Lung microvascular endothelial cell (primary cell): ENCODE results near the gene CLCN4. TPM values are rescaled to one million over a fixed set of nuclear protein-coding genes. Genes with fewer than 3 reads are reported as not detected.

Source experiments
- DNase-seq, 2 donors: peaks; one replicate each; pipeline versions ENCODE4 v3.0.0 to v3.0.0-alpha.2; 2010; ENCODE audit warnings: low read depth in 2 of 2
- total RNA-seq: library from RNA; depleted of rRNA; stranded (reverse); fragments of >200 nt; gene quantifications from 2 replicates; pipeline ENCODE4 v1.2.1, GENCODE V29; 2014

The CLCN4 gene
- total RNA-seq, 1 donor from 2014 or later = 6.9 TPM

DNA sequence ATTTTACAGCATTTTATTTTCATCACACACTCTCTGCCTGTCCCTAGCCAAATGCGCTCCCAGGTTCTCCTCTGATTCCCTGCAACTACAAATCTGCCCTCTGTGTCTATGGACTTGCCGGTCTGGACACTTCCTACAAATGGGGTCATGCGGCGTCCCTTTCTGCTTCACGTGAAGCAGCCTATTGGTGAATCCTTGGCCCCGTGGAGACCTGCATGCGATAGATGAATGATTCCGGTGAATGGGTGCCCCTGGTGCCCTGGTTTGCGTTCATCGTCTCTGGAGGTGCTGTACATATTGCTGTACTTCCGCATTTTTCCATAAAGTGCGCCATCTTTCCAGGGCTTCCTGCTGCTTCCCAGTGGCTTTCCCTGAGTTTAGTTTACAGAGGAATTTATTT, 27.5 kb upstream of the CLCN4 start:
- DNase-seq = no peak

DNA sequence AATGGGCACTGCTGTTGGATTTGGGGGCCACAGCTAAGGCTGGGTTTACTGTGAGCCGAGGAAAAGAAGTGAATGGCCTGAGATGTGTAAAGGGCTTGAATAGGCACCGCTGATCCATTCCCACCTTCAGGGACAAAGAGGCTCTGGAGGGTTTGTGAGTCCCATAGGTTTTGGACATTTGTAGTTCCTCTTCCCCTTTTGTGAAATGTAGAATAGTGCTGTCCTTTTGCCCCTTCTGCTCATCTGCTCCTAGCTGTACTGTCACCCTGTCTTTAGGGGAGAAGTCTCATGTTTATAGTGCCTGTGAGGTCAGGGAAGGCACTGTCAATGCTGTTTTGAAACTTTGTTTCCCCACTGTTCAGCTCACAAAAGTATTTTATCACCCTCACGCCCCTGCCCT, 26.4 kb upstream of the CLCN4 start:
- no peak for DNase-seq

DNA sequence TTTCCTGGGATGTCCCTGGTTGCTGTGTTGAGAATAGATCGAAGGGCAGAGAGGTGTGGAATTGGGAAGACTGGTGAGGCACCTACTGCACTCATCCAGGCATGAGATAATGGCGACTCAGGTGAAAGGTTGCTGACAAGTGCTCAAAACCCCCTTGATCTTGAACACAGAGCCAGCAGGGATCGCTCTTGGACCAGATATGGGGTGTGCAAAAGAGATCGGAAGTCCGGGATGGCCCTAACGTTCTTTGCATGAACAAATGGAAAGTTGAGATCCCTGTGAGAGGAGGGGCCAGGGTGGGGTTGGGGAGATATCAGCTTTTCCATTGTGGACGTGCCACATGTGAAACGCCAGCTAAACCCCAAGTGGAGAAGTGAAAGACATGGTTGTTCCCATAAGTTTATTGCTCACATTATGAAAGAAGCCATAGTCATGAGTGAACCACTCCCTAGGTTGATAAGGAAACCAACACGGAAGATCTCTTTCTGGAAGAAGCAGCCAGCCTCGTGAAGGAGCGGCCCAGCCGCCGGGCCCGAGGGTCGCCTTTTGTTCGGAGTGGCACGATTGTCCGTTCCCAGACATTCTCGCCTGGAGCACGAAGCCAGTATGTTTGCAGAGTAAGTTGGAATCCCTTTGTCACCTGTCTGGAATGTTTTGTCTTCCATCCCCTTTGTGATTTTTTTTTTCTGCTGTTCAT, 22.6 kb upstream of the CLCN4 start:
- no peak for DNase-seq

DNA sequence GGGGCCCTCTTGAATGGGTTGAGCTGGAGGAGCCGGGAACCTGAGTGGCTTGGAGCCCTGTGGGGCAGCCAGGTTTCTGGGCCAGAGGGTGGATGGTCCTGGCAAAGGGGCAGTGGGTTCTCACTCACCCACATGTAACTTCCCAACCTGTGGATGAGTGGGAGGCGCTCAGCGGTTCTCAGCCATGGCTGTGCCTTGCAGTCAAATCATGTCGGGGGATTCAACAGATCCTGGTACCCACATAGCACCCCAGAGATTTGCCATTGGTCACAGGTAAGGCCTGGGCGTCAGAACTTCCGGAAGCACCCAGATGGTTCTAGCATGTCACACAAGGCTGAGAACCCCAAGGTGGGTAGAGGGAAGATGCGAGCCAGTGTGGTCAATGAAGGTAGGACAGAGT, 21.9 kb upstream of the CLCN4 start:
- DNase-seq = no peak

DNA sequence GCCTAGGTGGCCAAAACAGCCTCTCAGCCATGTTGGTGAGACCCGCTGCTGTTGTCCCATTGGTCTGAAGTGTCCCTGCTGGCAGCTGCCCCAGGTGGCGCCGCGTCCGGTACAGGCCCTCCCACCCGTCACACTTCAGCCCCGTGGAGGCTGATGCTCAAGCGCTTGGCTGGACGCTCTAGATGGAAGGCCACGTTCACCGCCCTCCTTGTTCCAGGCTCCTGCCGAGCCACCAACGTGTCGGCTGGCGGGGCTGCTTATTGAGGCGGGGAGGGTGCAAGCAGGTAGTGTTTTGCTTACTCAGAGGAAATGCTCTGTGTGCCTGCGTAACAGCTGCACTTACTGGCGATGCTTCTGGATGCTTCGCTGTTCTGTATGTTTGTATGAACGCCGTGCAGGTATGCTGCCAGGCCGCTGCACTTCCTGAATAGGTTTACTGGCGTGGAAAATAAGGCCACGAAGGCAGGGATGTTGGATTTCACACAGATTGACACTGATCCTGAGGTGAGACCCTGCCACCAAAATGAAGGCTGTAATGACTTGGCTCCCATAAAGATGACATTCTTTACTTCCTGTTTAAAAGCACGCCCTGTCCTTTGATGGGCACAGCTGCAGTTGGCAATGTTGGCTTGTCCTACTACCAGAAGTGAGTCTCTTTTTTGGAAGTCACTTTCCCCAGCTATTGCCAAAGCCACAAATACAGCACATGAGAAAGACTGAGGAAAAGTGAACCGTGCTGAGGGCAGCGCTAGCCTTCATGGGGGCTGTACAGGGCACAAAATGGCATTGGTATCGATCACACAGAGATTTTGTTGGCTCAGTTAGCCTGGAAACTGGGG, 21.0 kb upstream of the CLCN4 start:
- DNase-seq = no peak

DNA sequence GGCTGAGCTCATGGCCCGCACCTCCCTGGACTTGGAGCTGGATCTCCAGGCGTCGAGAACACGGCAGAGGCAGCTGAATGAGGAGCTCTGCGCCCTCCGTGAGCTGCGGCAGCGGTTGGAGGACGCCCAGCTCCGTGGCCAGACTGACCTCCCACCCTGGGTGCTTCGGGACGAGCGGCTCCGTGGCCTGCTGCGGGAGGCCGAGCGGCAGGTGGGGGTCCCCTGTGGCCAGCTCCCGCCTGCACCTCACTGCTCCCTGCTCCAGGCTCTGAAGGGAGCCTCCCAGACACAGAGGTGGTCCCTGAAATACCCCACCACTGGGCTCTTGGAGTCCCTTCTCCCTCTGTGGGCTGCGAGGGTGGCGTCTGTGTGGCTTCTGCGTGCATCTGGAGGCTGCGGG, 18.0 kb upstream of the CLCN4 start:
- no peak for DNase-seq

DNA sequence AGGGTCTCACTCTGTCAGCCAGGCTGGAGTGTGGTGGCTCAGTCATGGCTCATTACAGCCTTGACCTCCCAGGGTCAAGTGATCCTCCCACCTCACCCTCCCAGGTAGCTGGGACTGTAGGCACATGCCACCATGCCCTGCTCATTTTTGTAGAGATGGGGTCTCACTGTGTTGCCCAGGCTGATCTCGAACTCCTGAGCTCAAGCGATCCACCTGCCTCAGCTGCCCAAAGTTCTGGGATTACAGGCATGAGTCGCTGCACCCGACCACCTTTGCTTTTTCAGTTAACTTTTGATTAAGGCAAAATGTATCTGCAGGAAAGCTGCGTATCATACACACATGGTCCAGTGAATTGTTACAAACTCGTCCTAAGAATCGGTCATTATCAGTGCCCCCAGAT, 16.5 kb upstream of the CLCN4 start:
- DNase-seq = no peak

DNA sequence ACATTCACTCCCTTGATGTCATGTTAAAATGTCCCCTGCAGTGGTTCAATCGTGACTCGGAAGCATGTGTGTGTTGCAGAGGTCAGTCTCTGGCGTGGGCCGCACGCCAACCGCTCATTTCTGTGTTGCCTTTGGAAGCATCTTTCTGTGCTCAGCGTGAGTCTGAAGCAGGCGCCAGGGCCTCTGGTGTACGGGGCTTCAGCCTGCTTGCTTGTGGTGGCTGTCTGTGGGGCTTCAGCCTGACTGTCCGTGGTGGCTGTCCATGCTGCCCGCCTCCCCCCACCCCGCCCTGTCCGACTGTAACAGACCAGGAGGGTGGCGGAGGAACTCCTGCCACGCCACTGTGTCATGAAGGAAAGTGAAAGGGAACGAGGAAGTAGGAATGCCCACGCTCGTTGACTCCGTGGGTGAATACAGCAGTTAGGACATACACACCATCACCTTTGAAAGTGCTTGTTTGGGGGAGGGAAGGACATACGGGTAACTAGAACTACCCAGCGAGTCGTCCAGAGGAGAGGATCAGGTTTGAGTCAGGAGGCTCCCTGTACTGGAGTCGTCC, 14.7 kb upstream of the CLCN4 start:
- no peak for DNase-seq

DNA sequence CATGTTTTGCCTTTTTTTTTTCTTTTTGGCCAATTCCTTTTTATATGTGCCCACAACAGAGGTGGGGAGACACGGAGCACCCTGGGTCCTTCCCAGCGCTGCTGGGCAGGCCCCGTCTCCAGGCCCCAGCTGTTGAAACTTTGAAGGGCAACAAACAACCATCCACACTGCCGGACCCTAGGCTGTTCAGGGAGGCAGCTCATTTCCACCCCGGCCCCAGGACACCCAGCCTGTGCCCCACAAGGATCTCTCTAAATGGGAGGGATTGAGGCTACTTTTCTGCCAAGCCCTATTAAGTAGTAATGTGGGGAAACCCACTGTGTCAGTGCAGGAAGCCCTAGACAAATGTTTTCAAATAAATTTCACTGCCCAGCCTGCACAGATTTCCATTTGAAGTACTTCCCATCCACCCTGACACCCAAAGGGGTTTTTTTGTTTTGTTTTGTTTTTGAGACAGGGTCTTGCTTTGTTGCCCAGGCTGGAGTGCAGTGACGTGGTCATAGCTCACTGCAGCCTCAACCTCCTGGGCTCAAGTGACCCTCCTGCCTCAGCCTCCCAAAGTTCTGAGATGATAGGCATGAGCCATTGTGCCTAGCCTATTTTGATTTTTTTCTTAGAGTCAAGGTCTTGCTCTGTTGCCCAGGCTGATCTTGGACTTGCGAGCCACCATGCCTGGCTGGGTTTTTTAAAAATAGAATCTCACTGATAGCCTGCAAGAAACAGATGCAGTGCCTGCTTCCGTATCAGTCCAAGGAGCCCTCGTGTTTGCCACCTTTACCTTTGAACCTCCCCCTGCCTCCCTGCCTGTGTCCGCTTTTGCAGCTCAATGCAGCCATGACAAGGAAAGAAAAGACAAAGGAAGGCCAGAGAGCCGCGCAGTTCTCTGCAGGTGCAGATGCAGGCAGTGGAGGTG, 13.4 kb upstream of the CLCN4 start:
- no peak for DNase-seq

DNA sequence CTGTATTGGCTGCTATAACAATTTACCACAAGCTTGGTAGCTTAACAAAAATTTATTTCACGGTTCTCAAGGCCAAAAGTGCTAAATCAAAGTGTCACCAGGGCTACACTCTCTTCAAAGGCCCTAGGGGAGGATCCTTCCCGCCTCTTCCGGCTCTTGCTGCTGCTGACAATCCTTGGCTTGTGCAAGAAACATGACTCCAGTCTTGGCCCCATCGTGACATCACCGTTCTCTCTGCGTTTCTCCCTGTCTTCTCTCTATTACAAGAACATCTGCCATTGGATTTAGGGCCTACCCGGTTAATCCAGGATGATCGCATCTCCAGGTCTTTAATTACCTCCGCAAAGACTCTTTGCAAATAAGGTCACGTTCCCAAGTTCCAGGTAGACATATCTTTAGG, 10.4 kb upstream of the CLCN4 start:
- DNase-seq = no peak

DNA sequence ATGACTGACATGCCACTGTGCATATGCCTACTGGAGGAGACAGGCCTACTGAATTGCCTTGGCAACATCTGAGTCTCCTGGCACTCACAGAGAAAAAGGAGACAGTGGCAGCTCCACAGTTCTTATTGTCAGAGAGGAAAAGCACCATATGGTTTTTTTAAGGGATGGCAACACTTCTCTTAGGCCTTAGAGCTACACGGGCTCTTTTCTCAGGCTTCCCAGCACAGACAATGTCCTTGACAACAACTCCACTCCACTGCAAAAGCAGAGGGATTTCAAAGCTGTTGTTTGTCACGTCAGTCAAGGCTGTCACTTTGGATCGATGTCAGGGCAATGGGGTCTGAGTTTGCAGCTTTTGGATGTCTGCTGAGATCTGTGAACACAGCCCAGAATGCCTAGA, 4.7 kb upstream of the CLCN4 start:
- DNase-seq = no peak

DNA sequence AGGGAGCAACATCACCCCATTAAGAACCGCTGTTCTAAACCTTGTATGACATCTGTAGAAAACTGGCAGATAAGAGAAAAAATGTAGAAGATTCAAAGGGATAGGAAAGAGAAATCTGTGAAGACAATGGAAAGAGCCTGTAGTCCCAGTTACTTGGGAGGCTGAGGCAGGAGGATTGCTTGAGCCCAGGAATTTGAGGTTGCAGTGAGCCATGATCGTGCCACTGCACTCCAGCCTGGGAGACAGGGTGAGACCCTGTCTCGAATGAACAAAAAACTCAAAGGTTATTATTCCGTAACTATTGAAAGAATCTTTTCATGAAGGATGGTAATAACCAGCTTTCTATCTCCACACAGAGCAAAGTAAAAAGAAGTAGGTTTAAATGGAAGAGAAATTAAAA, 1.6 kb upstream of the CLCN4 start:
- DNase-seq = no peak

DNA sequence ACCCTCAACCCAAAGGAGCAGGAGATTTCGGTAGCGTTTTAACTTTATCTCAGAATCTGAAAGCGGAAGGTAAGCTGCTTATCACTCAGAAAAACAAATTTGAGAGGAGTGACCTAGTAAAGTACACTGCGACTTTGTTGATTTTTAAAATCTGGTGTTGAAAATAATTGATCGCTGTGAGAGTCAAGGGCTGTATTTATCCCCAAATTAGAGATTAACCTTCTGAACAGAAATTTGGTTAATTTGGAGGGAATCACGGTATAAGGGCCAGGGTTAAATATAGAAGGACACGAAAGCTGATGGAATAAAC, 212 bp downstream of the CLCN4 start:
- DNase-seq = no peak

DNA sequence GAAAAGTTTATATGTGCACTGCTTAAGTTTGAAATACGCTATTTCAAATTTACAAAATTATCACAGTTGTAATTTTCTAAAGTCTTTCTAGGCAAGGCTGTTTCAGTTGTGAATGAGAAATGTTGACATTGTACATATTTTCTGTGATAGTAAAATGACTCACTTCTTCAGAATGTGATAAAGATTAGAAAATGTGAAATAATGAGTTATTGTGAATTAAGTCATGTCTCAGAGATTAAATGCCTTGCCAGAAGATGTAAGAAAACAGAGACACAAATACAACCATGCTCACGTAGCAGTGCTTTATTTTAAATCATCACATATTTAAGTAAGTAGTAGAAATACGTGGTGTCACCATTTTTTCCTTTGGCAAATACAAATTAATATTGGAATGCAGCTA, 768 bp downstream of the CLCN4 start:
- DNase-seq = peak in 1 of 2 donors; percentile 26

DNA sequence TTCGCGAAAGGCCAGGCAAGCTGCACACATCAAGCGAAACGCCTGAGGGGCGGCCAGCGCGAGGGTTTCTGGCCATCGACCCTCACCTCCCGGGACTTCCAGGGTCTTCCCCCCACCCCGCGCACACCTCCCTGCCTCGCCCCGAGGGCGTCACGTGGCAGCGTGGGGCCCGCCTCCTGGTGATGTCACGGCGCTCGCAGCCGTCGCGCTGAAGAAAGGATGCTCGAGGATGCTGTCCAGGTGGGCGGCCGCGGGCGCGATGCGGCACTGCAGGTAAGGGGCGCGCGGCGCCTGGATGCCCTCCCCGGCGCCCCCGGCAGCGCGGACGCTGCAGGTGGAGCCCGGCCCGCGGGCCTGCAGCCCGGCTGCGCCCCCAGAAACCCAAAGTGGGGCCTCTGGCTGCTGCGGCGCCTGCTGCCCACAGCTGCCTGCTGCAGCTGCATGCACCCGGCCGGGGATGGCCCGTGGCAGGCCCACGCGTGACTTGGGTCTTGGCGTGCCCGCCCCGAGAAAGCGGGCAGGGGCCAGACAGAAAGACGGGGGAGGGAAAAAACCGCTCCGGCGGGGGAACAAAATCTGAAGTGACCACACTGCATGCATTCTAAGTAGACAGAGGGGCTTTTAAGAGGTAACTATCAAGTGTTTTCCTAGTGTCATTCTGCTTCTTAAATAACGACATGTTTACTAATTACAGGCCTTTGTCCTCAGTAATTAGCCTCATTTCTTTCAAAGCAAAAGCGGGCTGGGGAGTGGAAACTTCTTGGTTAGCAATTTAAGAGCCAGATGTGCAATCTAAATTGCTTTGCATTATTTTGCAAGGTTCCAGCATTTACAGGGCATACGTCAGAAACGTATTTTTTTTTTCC, 1.7 kb downstream of the CLCN4 start:
- peak in 1 of 2 donors; percentile 41 for DNase-seq

DNA sequence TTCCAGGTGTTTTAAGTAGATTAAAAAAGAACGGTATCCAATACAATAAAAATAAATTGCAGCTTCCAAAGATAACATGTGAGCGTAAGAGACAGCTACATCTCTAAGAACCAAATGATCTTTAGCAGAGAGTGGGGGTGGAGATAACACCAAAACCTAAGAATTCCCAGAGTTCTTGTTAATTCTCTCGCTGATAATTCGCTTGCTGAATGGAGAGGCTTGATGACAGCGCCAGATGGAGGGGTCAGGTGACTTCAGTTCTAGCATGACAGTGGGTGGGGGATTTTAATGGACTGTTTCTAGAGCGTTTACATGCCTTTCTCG, 2.3 kb downstream of the CLCN4 start:
- no peak for DNase-seq

DNA sequence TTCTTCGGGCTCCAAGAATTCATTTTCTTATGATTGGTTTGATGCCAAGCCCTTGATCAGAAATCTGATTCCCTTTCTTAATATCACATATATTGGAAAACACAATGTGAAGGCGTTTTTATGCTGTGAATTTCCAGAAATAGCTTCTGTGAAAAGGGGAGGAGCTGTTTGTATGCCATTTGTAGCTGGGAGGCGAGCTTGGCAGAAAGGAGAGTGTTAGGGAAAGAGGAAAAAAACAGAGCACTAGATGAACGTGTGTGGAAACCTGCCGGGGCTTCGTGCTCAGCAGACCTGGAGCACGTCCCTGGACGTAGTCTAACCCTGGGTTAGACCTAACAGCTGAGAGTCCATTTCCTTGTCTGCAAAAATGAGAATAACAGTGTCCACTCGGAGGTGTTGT, 3.4 kb downstream of the CLCN4 start:
- DNase-seq = no peak

DNA sequence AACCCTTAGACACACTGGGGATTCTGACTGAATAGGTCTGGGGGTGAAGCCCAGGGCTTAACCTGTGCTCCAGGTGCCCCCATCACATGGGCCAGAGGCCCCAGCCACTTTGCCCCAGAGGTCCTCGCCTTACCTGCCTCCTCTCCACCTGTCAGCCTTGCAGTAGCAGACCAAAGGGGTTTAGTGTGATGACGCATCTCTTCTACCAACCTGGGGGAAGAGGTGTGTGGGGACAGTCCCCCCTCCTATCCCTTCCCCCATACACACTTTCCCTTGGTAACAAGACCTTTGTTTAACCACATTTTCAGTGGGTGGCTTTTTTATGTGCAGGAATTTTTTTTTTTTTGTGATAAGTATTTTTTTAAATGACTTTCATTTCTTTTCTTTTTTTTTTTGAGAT, 6.3 kb downstream of the CLCN4 start:
- DNase-seq = no peak

DNA sequence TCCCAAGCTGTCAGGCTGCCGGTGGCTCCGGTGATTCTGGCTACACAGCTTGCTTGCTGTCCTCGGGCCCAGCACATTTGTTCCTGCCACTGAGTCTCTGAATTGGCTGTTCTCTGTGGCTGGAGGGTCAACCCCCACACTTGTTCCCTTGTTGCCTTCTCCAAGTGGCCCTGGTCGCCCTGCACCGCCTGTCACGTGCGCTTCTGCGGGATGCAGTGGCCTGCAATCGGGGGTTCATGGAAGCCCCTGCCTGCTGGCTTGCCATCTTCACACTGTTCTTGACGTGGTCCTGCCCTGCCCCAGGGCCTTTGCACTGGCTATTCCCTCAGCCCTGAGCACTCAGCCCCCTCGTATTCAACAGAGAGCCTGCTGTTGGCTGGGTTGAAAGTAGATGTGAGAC, 8.1 kb downstream of the CLCN4 start:
- no peak for DNase-seq

DNA sequence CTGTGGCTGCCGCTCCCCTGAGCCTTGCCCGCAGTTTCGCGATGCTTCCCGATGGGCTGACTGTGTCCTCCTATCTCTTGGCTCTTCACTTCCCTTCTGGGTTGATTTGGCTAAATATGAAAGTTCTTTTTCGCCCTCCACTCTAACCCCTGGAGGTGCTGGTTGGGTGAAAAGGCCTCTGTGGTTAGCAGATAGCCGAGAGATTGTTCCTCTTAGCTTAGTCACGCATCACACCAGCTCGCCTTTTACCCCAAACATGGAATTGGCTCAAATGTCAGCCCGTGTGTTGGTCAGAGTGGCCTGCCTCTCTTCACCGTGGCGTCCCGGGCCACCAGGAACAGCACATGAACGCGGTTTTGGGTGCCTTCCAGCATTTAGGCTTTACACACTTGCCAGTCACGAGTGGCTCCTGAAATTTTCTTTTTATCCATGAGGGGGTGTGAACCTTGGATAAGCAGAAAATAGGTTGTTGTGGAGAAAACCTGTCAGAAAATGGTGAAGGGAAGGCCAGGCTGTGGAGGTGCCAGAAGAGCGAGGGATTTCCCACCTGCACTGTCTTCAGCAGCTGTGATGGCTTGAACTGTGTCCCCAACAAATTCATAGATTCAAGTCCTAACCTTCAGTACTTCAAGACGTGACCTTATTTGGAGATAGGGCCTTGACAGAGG, 8.9 kb downstream of the CLCN4 start:
- DNase-seq = no peak

DNA sequence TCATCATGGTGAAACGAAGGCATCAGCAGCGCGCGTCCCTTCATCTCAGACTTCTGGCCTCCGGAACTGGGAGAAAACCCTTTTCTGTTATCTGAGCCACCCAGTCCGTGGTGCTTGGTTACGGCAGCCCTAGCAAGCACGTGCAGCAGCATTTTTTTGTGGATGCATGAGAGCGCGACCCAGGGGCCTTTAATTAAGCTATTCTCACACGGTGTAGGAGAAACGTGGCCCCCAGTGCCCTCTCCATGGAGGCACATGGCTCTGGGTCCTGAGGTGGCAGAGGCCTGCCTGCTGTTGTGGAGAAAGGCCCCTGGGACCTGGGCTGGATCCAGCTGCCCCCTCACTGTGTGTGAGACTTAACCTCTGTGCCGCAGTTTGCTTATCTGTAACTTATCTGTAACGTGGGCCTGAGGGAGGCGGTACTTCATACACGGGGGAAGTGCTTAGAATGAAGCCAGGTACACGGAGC, 9.5 kb downstream of the CLCN4 start:
- no peak for DNase-seq
